ENCODE results near the gene CALHM6. TPM values are rescaled to one million over a fixed set of nuclear protein-coding genes. Genes with fewer than 3 reads are reported as not detected.

The CALHM6 gene
- 2.2 TPM for total RNA-seq

DNA sequence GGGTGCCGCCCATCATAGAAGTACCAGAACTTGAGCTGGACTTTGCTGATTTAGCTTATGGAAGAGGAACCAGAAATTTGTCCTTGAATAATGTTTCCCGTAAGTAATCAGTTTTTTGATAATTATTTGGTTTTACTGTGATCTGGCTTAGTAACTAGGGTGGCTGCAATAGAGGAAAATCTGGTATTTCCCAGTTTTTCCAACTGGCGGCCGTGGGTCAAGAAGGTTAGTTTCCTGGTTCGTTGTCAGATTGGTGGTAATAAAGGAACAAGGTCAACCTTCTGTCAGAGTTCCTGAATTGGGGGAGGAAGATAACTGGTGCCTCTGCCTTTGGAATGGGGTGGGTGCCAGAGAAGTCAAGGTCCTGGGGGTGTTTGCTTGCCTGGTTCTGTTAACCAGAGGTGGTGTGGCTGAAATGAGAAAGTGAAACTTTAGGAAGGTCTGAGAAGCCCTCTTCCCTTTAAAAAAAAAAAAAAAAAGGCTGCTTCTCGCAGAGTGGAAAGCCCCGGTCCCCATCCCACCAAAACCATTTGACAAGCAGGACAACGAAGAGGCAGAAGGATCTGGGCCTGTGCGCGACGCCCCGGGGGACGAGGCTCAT, at the start of gene CALHM6:
TSS of gene CALHM6 (plus strand) at position 45 of the 601 bp plus-strand sequence. CDS start at position 600, 555 bp downstream.
- ATAC-seq: peak; percentile 39
- no peak for DNase-seq (ENCODE audit: low spot score)

DNA sequence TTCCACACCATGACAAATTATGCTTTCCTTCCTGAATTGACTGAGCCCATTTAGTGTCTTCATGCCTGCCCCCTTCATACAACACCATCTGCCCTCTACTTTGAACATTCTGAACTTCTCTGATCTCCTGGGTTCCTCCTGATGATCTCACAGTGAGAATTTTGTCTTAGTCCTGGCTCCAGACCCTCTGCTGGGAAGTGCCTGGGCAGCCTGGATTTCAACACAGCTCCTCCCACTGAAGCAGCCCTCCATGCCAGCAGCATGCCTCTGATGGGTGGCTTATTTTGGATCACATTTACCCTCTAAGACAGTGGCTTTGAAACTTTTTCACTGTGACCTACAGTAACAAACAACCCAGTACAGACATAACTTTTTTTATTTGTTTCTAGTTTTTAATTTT, 48.9 kb upstream of the CALHM6 start:
- ATAC-seq (no peak), DNase-seq (ENCODE audit: low spot score) (no peak)

DNA sequence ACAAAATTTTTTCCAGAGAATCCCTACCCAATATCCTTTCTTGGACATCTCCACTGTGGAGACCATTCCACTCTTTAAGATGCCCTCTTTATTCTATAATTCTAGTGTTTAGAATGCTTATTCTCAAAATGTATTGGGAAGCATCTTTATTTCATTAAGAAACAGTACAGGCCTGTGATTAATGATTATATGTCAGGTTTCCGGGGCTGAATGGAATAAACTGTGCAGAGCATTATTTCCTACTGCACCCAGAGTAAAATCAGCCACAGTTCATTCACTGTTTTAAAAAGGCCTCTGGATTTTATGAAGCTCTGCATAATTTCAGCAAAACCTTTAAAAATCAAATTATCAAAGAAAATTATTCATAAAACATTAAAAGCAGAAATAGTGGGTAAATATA, 47.8 kb upstream of the CALHM6 start:
- ATAC-seq: no peak

DNA sequence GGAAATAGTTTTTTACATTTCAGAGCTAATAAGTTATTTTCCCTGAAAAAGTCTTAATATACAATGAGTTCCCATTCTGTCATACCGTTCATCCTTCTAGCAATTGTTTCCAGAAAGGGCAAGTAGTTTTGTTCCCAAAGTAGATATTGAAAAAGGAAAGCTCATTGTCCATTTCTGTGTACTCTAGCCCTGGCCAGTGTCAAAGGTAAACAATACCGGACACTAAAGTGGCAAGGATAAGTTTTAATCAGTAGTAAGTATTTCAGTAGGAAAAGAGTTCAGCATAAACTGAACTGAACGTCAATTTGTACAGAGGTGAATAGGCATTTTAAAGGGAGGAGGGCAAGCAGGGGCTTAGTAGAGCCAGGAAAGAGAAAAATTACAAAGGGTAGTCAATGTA, 43.5 kb upstream of the CALHM6 start:
- no peak for DNase-seq (ENCODE audit: low spot score)
- ATAC-seq: peak; percentile 70

More for the DNA sequence above, 47.8 kb upstream of the CALHM6 start:
- DNase-seq (ENCODE audit: low spot score): no peak

DNA sequence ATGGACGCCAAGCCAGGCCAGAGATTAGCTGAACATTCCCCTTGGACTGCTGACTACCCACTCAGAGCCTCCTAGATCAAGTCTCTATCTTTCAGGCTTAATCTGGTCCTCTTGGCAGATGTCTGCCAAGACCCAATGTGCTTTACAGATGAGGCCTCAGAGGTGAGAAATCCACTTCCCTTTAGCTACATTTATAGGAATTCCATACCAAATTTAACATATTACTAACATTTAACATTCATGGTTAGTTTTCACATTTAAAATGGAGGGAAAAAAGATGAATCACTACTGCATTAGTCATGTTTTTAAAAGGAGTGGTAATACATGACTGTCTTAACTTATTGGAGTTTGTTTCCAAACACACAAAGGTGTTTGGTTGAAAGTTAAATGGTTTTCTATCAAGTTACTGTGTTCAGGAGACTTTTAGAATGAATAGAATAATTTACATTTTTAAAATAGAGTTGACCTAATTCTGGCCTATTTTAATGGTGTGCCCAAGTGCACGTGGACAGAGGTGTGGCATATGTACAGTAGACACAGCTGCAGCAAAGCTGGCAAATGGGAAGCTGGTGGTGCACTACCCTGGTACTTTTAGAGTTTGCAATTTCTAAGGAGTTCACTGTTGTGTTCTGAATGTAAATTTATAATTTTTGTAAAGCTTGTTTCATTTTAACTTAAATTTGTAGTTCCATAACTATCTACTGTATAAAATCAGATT, 41.9 kb upstream of the CALHM6 start:
- DNase-seq (ENCODE audit: low spot score) (no peak), ATAC-seq (no peak)

DNA sequence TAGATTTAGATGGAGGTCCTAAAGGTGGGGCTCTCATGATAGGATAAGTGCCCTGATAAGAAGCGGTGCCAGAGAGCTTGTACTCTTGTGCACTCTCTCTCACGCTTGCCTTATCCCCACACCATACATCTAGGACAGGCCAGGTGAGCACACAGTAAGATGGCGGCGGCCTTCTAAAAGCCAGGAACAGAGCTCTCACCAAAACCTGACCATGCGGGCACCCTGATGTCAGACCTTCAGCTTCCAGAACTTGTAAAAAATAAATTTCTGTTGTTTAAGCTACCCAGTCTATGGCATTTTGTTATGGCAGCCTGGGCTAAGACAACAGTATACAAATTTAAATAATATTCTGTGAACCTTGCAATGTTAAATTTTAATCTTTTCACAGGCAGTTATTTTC, 40.8 kb upstream of the CALHM6 start:
- DNase-seq (ENCODE audit: low spot score) (no peak), ATAC-seq (no peak)

DNA sequence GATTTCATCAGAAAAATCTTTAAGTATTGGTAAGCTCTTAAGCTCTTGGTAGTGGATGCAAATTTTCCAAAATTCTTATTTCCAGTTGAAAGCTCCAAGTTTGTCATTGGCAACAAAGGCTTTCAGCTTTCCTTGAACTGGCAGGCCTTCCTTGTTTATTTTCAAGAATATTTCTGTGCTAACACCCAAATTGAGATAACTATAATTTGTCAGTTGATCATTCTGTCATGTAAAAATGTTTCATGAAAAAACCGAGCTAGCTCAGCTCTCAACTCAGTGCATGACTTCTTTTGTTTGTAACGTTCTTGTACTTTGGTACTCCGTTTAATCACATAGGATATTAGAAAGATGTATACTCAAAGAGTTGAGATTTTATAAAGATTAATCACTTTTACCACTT, 38.9 kb upstream of the CALHM6 start:
- ATAC-seq (no peak), DNase-seq (ENCODE audit: low spot score) (no peak)

DNA sequence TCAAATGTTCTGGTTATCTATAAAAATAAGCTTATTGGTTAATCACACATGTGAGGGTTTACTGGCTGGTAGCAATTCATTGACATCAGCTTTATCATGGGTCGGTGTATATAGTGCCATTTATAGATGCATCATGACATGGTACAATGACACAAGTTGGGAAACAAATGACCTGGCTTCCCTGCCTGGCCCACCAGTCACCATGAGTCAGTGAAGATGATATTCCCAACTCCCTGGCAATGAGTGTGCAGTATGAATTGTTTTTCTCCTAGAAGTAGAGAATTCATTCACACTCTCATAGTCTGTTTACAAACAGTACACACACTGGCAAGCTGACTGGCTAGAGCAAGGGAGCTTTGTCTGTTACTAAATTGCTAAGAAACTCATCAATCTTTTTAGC, 37.2 kb upstream of the CALHM6 start:
- ATAC-seq (no peak), DNase-seq (ENCODE audit: low spot score) (no peak)

DNA sequence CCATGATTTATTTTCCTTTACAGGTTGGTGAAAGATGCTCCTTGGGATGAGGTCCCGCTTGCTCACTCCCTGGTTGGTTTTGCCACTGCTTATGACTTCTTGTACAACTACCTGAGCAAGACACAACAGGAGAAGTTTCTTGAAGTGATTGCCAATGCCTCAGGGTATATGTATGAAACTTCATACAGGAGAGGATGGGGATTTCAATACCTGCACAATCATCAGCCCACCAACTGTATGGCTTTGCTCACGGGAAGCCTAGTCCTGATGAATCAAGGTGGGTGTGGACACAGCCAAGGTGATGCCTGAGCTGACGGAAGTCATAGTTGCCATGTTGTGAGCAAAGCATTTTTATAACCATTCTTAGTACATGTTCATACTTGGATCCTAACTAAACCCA, 34.6 kb upstream of the CALHM6 start:
- no peak for DNase-seq (ENCODE audit: low spot score)
- no peak for ATAC-seq

DNA sequence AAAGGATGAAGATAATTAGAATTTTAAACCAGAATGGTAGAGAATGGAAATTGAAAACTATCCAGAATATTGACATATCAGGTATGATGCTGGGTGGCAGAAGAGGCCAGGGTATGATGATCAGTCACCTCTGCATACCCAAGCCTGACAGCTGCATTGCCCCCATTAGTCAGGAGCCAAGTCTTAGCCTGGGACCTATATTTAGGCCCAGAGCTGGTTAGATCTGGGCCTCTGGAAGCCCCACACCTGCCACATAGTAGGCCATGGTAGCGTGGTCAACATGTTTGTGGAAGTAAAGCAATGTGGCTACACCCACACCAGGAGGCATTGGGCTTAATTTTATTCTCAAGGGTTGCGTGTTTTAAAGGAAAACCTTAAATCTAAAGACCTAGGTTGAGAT, 32.1 kb upstream of the CALHM6 start:
- no peak for DNase-seq (ENCODE audit: low spot score)
- no peak for ATAC-seq

DNA sequence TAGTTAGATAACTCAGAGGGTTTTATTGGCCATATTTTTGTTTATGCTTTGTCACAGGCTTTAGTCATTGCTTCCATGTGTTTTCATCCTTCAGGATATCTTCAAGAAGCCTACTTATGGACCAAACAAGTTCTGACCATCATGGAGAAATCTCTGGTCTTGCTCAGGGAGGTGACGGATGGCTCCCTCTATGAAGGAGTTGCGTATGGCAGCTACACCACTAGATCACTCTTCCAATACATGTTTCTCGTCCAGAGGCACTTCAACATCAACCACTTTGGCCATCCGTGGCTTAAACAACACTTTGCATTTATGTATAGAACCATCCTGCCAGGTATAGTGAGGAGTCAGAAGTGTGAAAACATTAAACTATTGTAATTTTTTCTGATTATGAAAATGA, 30.3 kb upstream of the CALHM6 start:
- no peak for DNase-seq (ENCODE audit: low spot score)
- ATAC-seq: no peak

DNA sequence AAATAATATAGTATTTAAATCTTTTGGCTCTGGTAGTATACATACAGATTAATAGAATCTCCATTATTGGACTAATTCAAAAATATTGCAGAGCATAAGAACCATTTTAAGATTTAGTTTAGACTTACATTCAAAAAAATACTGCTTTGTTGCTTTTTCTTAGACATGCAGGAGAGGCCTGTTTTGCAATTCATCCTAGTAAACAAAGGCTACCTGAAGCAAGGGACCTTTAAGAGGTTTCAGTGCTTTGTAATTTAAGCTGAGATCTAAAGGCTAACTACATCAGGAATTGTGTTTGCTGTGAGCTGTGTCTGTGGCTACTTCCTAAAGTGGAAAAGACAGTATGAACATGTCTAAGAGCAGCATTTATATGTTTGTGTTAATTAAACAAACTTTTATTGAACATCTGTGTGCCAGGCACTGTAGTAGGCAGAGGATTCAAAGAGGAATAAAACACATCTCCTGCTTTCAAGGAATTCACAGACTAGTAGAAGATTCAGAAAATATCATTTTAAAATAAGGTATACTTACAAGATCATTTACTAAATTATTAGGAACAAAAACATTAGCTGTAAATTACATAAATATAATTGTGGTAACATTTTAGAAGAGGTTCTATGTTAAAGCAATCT, 29.1 kb upstream of the CALHM6 start:
- ATAC-seq (no peak), DNase-seq (ENCODE audit: low spot score) (no peak)

DNA sequence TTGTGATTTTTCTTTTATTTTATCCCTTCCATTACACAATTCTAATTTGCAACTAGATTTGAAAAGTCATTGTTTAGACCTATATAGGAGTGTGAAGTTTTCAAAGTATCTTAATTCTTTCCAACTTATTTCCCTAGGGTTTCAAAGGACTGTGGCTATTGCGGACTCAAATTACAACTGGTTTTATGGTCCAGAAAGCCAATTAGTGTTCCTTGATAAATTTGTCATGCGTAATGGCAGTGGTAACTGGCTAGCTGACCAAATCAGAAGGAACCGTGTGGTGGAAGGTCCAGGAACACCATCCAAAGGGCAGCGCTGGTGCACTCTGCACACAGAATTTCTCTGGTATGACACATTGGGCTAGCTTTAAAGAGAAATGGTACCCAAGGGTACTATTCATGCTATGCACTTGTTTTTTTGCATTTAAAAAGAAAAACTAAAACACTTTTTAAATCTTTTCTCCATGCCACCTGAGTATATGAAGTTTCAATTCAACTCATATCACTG, 27.9 kb upstream of the CALHM6 start:
- DNase-seq (ENCODE audit: low spot score) (no peak), ATAC-seq (peak; percentile 87)

DNA sequence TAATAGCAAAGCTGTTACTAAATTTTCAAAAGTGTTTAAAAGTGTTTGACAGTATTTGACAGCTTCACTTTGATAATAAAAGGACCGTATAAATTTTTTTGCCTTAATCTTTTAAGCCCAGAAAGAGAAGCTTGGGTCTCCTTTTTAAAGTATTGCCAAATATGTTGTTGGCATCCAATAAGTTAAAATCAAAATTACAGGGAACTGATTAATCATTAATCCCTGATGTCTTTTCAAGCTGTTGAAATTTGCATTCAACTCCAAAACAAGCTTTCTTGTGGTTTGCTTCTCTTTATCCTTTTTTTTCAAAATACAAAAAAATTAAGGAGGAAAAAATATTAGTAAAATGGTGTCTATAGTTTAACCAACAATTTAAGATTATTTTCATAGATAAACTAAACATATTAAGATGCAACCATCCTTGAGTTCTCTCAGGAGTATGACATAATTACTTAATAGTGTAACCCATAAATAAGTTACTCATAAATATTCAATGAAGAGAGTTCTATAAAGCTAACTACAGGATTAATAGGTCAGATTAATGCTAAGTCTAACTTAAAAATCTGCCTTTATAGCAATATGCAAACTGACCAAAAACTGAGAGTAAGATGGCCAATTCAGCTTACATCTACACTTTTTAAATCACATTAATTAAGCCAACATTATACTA, 27.0 kb upstream of the CALHM6 start:
- ATAC-seq (no peak), DNase-seq (ENCODE audit: low spot score) (no peak)

DNA sequence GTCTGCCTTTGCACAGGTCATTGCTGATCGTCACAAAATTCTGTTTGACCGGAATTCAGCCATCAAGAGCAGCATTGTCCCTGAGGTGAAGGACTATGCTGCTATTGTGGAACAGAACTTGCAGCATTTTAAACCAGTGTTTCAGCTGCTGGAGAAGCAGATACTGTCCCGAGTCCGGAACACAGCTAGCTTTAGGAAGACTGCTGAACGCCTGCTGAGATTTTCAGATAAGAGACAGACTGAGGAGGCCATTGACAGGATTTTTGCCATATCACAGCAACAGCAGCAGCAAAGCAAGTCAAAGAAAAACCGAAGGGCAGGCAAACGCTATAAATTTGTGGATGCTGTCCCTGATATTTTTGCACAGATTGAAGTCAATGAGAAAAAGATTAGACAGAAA, 24.6 kb upstream of the CALHM6 start:
- no peak for ATAC-seq

DNA sequence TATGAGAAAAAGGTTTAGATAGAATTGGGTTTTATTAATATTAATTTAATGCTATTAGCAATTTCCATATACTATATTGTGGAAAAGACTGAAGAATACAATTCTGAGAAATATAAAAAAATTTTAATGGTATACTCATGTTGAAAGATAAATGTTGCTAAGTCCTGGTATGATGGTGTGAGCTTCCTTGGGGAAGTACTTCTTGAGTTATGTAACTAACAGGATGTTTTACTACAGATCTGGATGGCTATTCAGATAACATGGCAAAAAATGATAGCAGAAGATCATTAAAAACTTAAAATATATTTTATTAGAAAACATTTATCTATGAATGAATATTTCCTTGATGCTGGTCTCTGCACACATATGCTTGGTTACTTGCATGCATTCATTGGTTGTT, 23.5 kb upstream of the CALHM6 start:
- ATAC-seq: no peak
- DNase-seq (ENCODE audit: low spot score): no peak

More for the DNA sequence above, 24.6 kb upstream of the CALHM6 start:
- DNase-seq (ENCODE audit: low spot score): no peak

DNA sequence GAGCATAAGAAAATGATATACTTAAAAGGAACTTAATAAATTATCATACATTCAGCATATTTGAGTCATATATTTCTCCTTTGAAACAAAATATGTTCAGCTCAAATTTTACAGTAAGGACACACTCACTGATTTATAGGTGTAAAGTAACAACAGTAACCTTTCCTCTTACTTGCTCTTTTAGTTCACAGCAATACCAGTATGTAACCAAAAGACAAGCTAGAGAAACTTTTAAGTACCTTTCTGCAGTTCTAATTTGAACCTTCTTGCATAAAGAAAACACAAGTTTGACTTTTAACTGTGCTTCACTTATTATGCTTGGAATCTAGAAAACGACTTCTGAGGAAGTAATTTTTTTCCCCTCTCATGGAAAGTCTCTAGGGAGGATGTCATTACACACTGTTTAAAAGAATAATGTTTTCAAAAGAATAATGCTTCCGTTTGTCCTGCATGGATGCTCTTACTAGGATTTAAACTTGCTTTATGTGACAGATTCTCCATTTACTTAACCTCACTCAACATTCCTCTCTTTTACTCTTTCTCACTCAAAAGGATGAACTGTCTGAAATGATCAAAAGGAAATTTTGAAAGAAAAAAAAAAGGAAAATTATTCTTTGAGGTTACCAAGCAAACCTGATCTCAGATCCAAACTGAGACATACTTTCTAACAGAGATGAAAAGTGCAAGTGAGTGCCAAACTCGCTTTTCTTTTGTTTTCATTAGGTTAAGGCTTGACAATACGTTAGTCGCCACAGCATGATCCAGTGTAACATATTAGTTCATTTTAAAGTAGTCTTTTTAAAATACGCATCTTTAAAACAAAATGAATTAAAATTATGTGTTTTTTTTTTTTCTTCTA, 22.4 kb upstream of the CALHM6 start:
- DNase-seq (ENCODE audit: low spot score): no peak
- no peak for ATAC-seq

DNA sequence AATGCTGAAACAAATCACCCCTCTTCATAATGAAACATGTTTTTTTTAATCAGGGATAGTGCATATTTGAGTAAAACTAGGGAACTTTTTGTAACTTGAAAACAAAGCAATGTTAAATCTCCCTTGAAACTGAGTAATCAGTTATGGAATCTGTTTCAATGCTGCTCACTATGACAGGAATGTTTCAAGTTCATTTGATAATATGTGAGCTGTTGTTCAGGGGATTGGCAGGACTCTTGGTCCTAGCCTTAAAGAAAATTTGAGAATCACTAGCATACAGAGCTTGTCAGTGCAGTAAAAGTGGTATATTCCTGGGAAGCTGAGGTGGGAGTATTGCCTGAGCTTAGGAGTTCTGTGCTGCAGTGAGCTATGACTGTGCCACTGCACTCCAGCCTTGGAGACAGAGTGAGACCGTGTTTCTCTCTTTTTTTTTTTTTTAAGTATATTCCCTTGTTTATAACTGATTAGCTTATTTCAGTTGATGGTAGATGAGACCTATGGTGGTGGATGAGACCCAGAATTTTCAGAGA, 21.6 kb upstream of the CALHM6 start:
- no peak for DNase-seq (ENCODE audit: low spot score)

DNA sequence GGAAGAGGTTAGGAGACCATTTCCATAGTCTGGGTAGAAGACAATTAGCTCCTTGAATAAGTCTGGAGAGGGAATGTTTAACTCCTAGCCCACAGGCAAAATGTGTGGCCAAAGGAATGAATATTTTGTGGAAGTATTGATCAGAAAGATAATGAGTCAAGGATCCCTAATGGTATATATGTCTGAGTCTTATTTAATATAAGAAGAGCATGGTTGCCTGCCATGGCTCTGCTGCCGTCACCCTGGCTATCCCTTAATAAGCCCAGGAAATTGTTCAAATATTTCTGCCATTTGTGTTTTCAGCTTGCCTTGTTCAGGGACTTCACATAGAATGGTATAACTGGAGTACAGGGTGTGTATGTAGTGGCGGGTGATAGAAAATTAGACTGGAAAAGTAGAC, 18.1 kb upstream of the CALHM6 start:
- DNase-seq (ENCODE audit: low spot score): no peak
- no peak for ATAC-seq

More for the DNA sequence above, 21.6 kb upstream of the CALHM6 start:
- no peak for ATAC-seq

DNA sequence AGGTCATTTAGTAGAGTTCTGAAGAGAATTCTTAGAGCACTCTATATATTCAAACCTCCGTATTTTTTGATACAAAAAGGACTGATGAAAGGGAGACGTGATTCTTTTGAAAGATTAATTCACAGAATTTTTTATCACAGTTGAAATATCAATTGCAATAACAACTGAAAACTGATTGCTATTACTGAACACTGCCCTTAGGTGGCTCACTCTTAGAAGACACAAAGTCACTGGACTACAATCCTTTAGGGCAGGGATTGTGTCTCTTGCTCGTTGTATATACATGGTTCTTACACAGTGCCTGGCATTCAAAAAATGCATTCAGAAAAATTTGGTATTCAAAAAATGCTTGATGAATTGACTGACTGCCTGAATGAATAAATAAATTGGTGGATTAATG, 17.1 kb upstream of the CALHM6 start:
- ATAC-seq: peak; percentile 84
- no peak for DNase-seq (ENCODE audit: low spot score)
